ENCODE results near the gene ZNF738.
"Not testable (repeated sequence)": the region's sequence is repeated elsewhere in the genome, so short reads cannot be mapped to it uniquely, and the experiment has no call there.

The ZNF738 gene

DNA sequence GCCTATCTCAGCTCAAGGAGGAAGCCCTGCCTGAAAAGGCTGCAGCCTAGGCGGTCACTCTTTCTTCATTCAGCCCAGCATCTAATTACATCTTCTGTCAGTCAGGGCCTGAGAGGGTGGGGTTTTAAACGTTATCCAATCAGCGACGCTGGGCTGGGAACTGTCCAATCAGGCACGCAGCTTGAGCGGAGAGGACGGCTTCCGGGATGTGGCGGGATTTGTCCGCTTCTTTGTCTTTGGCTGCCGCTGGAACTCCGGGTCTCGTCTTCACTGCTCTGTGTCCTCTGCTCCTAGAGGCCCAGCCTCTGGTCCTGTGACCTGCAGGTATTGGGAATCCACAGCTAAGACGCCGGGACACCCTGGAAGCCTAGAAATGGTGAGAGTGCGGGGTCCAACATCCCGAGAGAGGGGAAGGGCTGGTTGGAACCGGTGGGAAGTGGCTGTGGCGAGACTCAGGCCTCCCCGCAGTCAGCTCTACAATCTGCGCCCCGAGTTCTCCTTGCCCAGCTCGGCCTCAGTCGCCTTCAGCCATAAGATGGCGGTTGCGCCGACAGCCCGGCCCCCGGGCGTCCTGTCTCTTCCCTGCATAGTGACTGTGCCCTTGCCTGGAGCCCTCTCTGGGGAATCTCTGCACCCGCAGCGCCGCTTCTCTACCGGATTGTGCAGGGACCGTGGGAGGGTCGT lies at the start of gene ZNF738:
Gene ZNF738, plus strand, starts transcription at position 233 of the 684 bp plus-strand sequence. Its CDS starts 141 bp downstream, at position 374.
- DNase-seq = peak; percentile 96

DNA sequence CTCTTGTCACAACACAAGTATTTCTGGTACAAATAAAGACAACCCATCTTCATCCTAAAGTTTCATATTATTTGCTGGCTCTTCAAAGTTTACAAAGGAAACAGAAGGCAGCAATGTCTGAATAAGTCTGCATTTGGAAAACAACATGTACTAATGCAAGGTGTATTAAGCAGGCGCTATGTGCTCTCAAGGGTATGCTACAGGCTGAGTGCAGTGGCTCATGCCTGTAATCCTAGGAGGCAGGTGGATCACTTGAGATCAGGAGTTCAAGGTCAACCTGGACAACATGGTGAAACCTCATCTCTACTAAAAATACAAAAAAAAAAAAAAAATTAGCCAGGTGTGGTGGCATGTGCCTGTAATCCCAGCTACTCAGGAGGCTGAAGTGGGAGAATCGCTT lies 46.0 kb upstream of the ZNF738 start:
- not testable (repeated sequence) for DNase-seq

DNA sequence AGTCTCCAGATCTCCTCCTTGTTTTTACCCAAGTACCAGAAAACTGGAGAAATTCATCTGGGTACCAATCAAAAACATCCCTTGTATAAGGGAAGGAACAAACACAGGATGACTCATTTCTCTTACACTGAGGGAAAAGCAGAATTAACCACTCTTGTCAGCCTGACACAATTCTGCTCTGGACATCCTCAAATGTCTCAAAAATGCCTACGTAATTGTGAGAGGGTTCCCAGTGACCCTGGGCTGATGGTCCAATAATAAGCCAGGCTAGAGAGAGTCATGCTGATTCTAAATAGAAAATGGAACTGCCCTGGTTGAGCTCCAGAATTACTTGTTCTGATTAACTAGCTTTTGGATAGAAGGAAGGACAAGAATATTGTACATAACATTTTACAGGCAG lies 44.1 kb upstream of the ZNF738 start:
- DNase-seq = no peak

DNA sequence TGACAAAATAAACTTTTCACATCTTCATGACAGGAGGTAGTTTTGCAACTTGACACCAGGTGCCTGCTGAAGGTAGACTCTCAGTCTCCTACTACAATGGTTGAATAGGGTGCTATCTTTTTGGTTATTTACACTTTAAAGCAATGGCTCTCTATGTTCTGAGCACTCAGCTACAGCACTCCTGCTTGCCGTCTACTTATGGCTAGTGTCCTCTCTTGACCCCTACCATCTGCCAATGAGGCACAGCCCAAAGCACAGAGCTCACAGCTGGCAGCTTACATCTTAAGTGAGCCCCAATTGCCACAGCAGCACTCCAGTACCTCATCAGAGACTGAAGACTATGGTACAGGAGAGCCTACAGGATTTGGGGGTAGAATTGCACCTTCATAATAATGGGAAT lies 41.0 kb upstream of the ZNF738 start:
- no peak for DNase-seq

DNA sequence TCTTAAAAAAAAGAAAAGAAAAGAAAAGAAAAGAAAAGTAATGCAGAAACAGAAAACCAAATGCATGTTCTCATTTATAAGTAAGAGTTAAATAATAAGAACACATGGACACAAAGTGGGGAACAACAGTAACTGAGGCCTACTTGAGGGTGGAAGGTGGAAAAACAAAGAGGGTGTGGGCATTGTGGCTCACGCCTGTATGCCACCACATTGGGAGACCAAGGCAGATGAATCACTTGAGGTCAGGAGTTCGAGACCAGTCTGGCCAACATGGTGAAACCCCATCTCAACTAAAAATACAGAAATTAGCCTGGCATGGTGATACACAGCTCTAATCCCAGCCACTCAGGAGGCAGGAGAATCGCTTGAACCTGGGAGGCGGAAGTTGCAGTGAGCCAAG lies 37.7 kb upstream of the ZNF738 start:
- DNase-seq = no peak

DNA sequence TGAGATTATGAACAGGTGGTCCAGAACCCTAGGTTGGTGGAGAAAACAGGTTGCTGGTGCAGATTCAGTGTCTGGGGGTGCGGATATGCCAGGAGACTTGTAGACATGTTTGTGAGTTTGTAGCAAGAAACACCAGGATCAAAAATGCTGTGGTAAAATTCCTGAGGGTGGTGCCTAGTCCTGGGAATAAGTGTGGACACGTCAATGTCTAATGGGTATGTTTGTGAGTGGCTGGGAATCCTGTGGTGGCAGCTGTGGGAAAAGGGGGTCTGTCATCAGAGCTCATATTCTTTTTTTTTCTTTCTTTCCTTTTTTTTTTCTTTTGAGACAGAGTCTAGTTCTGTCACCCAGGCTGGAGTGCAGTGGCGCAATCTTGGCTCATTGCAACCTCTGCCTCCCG lies 36.8 kb upstream of the ZNF738 start:
- no peak for DNase-seq

DNA sequence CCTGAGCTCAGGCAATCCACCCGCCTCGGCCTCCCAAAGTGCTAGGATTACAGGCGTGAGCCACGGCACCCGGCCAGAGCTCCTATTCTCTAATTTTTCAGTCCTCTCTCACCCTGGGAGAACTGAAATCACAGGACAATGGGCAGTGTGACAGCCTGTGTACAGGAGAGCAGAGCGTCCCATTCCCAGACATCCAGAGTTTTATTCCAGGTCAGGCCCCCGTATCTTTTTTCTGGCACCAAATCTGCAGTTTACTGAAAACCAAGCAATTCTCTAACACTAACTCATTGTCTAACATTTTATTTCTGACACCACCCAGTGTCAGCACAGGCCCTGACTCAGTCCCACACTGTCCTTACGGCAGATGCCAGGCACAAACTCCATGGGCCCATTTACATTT lies 36.3 kb upstream of the ZNF738 start:
- no peak for DNase-seq

DNA sequence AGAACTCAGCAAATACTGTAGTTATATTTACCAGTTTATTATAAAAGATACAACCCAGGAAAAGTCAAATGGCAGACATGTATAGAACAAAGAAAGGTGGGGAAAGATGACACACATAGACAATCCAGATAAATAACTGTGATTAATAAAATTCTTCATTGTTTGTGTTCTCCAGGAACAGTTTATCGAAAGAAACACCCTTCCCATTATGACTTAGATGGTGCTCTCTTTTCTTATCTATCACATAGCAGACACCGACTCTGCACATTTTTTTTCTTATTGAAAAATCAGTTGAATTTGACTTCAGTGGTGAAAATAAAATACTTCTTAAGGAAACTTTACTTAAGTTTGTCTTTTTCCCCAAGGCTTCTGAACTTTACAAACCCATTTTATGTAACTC lies 35.8 kb upstream of the ZNF738 start:
- no peak for DNase-seq

DNA sequence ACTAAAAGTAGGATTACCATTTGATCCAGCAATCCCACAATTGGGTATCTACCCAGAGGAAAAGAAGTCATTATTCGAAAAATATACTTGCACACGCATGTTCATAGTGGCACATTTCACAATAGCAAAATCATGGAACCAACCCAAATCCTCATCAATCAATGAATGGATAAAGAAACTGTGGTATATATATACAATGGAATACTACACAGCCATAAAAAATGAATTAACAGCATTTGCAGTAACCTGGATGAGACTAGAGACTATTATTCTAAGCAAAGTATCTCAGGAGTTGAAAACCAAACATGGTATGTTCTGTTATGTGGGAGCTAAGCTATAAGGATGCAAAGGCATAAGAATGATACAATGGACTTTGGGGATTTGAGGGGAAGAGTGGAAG lies 32.6 kb upstream of the ZNF738 start:
- no peak for DNase-seq

DNA sequence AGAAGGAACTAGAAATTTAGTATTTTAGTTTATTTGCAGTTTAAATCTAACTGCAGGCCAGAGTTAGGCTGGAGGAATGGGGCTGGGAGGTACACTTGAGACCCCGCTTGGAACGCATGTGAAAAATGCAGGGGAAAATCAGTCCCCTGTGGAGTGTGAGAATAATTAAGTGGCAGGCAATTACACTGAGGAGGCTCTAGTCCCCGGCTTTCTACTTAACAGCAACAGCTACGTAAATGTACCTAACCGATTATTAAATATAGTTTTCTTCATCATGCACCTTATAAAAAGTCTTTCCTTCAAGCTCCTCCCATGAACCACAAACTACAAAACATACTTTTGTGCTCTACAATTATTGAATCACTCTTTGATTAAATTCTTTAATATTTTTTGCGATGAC lies 30.4 kb upstream of the ZNF738 start:
- DNase-seq = peak; percentile 27

DNA sequence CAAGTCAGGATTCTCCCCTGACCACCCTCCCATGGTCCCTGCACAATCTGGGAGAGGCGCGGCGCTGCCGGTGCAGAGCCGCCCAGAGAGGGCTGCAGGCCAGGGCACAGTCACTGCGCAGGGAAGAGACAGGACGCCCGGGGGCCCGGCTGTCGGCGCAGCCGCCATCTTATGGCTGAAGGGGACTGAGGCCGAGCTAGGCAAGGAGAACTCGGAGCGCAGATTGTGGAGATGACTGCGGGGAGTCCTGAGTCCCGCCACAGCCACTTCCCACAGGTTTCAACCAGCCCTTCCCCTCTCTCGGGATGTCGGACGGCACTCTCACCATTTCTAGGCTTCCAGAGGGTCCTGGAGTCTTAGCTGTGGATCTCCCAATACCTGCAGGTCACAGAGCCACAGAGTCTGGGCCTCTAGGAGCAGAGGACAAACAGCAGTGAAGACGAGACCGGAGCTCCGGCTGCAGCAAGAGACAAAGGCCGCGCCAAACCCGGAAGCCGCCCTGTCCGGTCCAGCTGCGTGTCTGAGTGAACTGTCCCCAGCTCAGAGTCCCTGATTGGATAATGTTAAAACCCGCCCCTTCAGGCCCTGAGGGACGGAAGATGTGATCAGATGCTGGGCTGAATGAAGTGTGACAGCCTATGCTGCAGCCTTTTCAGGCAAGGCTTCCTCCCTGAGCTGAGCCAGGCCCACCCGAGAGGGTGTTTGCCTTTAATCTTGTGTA lies 29.8 kb upstream of the ZNF738 start, which contains the start of gene ZNF708:
Gene ZNF708, minus strand, starts transcription at position 526 of the 721 bp plus-strand sequence. Its CDS starts 198 bp downstream, at position 328.
- peak; percentile 90 for DNase-seq

DNA sequence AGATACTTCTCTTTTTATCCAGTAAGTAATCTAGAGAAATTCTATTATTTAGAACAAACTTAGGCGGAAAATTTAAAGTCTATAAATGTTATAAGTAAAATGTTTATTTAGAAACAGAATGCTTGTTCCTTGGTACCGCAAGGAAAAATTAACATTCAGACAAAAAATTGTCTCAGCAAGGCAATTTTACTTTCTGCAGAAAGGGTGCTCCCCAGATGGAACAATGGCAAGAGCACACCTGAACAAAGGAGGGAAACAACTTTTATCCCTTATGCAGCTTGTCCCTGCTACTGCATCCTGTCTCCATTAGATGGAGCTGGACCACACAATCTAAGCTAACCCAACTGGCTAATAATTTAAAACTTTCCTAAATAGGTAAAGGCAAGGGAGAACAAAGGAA lies 23.1 kb upstream of the ZNF738 start:
- no peak for DNase-seq

DNA sequence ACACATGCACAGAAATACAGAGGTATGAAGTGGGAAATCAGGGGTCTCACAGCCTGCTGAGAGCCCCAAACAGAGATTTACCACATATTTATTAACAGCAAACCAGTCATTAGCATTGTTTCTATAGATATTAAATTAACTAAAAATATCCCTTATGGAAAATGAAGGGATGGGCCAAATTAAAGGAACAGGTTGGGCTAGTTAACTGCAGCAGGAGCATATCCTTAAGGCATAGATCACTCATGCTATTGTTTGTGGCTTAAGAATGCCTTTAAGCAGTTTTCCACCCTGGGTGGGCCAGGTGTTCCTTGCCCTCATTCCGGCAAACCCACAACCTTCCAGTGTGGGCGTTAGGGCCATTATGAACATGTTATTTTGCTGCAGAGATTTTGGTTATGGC lies 14.0 kb upstream of the ZNF738 start:
- not testable (repeated sequence) for DNase-seq

DNA sequence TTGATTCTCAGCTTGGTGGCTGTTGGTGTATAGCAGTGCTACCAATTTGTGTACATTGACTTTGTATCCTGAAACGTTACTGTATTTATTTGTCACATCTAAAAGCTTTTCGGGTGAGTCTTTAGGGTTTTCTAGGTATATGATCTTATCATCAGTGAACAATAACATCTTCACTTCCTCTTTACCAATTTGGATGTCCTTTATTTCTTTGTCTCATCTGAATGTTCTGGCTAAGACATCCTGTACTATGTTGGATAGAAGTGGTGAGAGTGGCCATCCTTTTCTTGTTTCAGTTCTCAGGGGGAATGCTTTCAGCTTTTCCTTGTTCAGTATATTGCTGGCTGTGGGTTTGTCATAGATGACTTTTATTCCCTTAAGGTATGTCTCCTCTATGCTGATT lies 6.0 kb upstream of the ZNF738 start:
- DNase-seq = no peak

DNA sequence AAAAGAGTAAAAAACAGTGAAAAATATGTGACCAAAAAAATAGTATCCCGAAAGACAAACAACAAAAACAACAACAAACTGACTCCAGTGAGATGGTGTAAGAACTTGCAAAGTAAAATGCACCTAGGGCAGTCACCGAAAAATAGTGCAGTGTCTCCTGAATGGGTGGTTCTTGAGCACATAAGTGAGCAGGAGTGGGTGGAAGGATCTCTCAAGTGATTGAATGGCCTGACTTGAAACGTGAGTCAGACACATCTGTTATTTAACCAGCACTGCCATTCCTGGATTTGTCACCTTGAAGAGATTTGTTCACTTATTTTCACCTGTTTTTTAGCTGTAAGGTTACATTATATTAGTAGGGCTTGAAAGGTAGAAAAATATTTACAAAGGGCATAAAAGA lies 3.5 kb downstream of the ZNF738 start:
- no peak for DNase-seq

DNA sequence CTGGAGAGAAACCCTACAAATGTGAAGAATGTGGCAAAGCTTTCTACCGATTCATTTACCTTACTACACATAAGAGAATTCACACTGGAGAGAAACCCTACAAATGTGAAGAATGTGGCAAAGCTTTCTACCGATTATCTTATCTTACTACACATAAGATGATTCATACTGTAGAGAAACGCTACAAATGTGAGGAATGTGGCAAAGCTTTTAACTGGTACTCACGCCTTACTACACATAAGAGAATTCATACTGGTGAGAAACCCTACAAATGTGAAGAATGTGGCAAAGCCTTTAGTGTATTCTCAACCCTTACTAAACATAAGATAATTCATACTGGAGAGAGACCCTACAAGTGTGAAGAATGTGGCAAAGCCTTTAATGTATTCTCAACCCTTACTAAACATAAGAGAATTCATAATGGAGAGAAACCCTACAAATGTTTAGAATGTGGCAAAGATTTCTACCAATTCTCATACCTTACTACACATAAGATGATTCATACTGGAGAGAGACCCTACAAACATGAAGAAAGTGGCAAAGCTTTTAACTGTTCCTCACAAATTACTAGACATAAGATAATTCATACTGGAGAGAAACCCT lies 25.3 kb downstream of the ZNF738 start:
- DNase-seq = no peak

DNA sequence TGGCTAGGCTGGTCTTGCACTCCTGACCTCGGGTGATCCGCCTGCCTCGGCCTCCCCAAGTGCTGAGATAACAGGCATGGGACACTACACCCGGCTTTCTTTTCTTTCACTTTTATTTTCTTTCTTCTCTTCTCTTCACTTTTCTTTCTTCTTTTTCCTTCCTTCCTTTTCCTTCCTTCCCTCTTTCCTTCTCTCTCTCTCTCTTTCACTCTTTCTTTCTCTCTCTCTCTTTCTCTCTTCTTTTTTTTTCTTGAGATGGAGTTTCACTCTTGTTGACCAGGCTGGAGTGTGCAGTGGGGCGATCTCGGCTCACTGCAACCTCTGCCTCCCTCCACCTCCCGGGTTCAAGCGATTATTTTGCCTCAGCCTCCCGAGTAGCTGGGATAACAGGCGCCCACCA lies 37.3 kb downstream of the ZNF738 start:
- no peak for DNase-seq

DNA sequence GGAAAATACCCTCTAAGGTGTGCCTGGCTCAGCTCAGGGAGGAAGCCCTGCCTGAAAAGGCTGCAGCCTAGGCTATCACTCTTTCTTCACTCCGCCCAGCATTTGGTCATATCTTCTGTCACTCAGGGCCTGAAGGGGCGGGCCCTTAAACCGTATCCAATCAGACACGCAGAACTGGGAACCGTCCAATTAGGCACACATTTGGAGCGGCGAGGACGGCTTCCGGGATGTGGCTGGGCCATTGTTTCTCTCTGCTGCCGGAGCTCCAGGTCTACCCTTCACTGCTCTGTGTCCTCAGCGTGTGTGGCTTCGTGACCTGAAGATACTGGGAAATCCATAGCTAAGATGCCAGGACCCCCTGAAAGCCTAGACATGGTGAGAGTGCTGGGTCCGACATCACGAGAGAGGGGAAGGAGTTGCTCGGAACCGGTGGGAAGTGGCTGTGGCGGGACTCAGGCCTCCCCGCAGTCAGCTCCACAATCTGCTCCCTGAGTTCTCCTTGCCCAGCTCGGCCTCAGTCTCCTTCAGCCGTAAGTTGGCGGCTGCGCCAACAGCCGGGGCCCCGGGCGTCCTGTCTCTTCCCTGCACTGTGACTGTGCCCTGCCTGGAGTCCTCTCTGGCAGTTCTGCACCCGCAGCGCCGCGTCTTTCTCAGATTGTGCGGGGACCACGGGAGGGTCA lies 38.2 kb downstream of the ZNF738 start, which contains the start of gene ZNF493:
Gene ZNF493, plus strand, starts transcription at position 241 of the 680 bp plus-strand sequence. Its CDS starts 105 bp downstream, at position 346.
- peak; percentile 92 for DNase-seq

DNA sequence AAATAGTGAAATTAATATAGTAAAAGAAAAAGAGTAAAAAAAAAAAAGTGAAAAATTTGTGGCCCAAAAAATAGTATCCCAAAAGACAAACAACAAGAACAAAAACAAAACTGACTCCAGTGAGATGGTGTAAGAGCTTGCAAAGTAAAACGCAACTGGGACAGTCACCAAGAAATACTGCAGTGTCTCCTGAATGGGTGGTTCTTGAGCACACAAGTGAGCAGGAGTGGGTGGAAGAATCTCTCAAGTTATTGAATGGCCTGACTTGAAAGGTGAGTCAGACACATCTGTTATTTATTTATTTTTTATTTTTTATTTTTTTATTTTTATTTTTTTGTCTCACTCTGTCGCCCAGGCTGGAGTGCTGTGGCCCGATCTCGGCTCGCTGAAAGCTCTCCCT lies 40.1 kb downstream of the ZNF738 start:
- DNase-seq = no peak

DNA sequence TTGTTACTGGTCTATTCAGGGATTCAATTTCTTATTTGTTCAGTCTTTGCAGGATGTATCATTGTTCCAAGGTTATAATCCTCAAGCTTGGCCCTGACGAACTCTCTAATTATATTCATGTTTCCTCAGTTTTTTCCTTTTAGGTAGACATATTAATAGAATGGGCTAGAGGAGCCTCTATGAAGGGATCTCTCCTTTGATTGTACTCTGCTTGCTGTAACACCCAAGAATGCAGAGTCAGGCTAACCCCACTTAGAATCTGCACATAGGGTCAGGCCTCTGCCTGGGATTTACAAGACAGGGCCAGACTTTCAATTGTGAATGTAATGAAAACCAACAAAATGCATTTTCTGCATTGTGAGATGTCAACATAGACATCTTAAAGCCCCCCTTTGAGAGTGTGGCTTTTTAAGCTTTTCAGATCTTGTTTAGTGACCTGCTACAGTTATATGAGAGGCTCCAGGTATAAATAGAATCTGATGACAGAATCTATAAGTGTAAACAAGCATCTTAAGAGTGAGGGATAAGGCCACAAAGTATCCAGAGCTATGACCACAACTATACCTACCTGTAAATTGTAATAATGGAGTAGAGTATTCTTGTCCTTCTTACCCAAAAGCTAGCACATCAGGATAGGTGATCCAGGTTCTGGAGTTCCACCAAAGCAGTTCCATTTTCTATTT lies 43.6 kb downstream of the ZNF738 start:
- DNase-seq = no peak

DNA sequence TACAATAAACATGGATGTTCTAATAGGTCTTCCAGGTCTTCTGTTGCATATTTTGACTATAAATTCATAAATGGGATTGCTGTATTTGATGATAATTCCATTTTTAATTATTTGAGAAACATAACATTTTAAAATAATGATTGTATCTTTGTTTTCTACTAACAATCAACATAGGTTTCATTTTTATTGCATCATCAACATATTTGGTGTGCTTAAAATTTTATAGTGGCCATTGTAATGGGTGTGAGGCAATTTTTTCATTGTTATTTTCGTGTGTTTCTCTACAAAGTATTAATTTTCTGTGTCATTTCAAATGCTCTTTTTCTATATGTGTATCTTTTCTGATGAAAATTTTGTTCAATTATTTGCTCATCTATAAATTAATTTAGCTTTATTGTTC lies 51.4 kb downstream of the ZNF738 start:
- DNase-seq = no peak

DNA sequence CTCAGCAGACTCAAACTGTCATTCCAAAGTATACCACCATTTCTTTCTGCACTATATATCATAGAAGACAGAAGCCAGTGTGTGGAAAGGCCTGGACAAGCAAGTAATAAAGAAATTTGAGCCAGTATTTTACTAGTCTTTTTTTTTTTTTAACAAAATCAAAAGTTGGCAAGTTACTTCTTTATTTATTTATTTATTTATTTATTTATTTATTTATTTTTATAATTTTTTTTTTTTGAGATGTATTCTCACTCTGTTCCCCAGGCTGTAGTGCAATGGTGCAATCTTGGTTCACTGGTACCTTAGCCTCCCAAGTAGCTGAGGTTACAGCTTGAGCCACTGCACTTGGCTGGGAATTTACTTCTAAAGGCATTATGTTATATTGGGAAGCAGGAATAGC lies 63.4 kb downstream of the ZNF738 start:
- DNase-seq = no peak

All from NCI-H1105 (cell line).